ENCODE data around the gene CDK1.

The CDK1 gene

GRCh38 chr10:60777696-60778213, 523 bp upstream of the CDK1 start:
- Histone ChIP-seq H3K4me3 (ENCODE audit: low read length) (peak overlapping the region; percentile 90; the same call in 1 of the 2 replicates), H3F3A (ENCODE audit: insufficient read depth, low read length) (no peaks in the 10 kb centered on the region), H4K20me1 (ENCODE audit: insufficient read depth, low read length) (peaks cover 4% of the 10 kb centered on the region; the same call in 1 of the 2 replicates), H3K27me3 (replicated peaks; ENCODE audit: insufficient read depth, low read length) (no peaks in the 10 kb centered on the region), H3K27ac (ENCODE audit: low read length) (no peak overlapping the region), H3K9ac (ENCODE audit: low read length) (peak overlapping the region; percentile 47; the same call in 1 of the 2 replicates), H3K36me3 (replicated peaks; ENCODE audit: insufficient read depth, low read length) (peaks cover 8% of the 10 kb centered on the region; the same call in 1 of the 2 replicates), H3K9me2 (replicated peaks; ENCODE audit: insufficient read depth, low read length) (no peaks in the 10 kb centered on the region), H3K4me2 (ENCODE audit: low read depth, low read length) (peak overlapping the region; percentile 65), H3K9me3 (replicated peaks; ENCODE audit: insufficient read depth, low read length) (no peaks in the 10 kb centered on the region), H3K4me1 (ENCODE audit: low read length) (peaks cover 5% of the 10 kb centered on the region), H2AFZ (ENCODE audit: low read length) (peak overlapping the region; percentile 64), H3K79me2 (ENCODE audit: low read length) (peaks cover 44% of the 10 kb centered on the region)
- TF ChIP-seq EZH2 (optimal IDR thresholded peaks at IDR 0.05; ENCODE audit: low read depth, low read length) (no peak), CTCF (IDR thresholded peaks at IDR 0.05; ENCODE audit: low read length) (no peak), EZH2phosphoT487 (IDR thresholded peaks at IDR 0.05; ENCODE audit: low read length) (no peak)
- no peak for DNase-seq

- Histone ChIP-seq H4K20me1 (ENCODE audit: insufficient read depth, low read length) (peaks cover 5% of the 10 kb centered on the region; the same call in 1 of the 2 replicates), H2AFZ (ENCODE audit: low read length) (peak overlapping the region; percentile 66), H3K9ac (ENCODE audit: low read length) (peak overlapping the region; percentile 83), H3K9me2 (replicated peaks; ENCODE audit: insufficient read depth, low read length) (no peaks in the 10 kb centered on the region), H3K36me3 (replicated peaks; ENCODE audit: insufficient read depth, low read length) (peaks cover 18% of the 10 kb centered on the region), H3K79me2 (ENCODE audit: low read length) (peaks cover 59% of the 10 kb centered on the region), H3K9me3 (replicated peaks; ENCODE audit: insufficient read depth, low read length) (no peaks in the 10 kb centered on the region), H3K27me3 (replicated peaks; ENCODE audit: insufficient read depth, low read length) (no peaks in the 10 kb centered on the region), H3K4me3 (ENCODE audit: low read length) (peak overlapping the region; percentile 90), H3K27ac (ENCODE audit: low read length) (peak overlapping the region; percentile 76; the same call in 1 of the 2 replicates), H3K4me1 (ENCODE audit: low read length) (peaks cover 5% of the 10 kb centered on the region), H3F3A (ENCODE audit: insufficient read depth, low read length) (no peaks in the 10 kb centered on the region), H3K4me2 (ENCODE audit: low read depth, low read length) (peak overlapping the region; percentile 60)
- no peak for TF ChIP-seq CTCF (IDR thresholded peaks at IDR 0.05; ENCODE audit: low read length)
- TF ChIP-seq EZH2phosphoT487 (IDR thresholded peaks at IDR 0.05; ENCODE audit: low read length), result no peak
- TF ChIP-seq EZH2 (optimal IDR thresholded peaks at IDR 0.05; ENCODE audit: low read depth, low read length), result no peak
- DNase-seq, result peak; percentile 29
Measured at GRCh38 chr10:60778971-60779796, 906 bp downstream of the CDK1 start.

- Histone ChIP-seq H3K27me3 (replicated peaks; ENCODE audit: insufficient read depth, low read length) (no peaks in the 10 kb centered on the region), H3K4me1 (ENCODE audit: low read length) (peaks cover 8% of the 10 kb centered on the region), H3F3A (ENCODE audit: insufficient read depth, low read length) (no peaks in the 10 kb centered on the region), H4K20me1 (ENCODE audit: insufficient read depth, low read length) (peaks cover 5% of the 10 kb centered on the region; the same call in 1 of the 2 replicates), H3K36me3 (replicated peaks; ENCODE audit: insufficient read depth, low read length) (peaks cover 18% of the 10 kb centered on the region), H3K9me2 (replicated peaks; ENCODE audit: insufficient read depth, low read length) (no peaks in the 10 kb centered on the region), H3K9me3 (replicated peaks; ENCODE audit: insufficient read depth, low read length) (no peaks in the 10 kb centered on the region), H3K79me2 (ENCODE audit: low read length) (peaks cover 84% of the 10 kb centered on the region), H3K4me2 (ENCODE audit: low read depth, low read length) (peak overlapping the region; percentile 32; the same call in 1 of the 2 replicates), H3K4me3 (ENCODE audit: low read length) (no peak overlapping the region), H2AFZ (ENCODE audit: low read length) (no peak overlapping the region), H3K27ac (ENCODE audit: low read length) (no peak overlapping the region), H3K9ac (ENCODE audit: low read length) (no peak overlapping the region)
- DNase-seq, result no peak
- no peak for TF ChIP-seq EZH2phosphoT487 (IDR thresholded peaks at IDR 0.05; ENCODE audit: low read length)
Measured at GRCh38 chr10:60781661-60782060, 3.4 kb downstream of the CDK1 start.
